Measurements from ENCODE around the gene MTFP1.
"Not testable (repeated sequence)": the region's sequence is repeated elsewhere in the genome, so short reads cannot be mapped to it uniquely, and the experiment has no call there.

Gene MTFP1

DNA sequence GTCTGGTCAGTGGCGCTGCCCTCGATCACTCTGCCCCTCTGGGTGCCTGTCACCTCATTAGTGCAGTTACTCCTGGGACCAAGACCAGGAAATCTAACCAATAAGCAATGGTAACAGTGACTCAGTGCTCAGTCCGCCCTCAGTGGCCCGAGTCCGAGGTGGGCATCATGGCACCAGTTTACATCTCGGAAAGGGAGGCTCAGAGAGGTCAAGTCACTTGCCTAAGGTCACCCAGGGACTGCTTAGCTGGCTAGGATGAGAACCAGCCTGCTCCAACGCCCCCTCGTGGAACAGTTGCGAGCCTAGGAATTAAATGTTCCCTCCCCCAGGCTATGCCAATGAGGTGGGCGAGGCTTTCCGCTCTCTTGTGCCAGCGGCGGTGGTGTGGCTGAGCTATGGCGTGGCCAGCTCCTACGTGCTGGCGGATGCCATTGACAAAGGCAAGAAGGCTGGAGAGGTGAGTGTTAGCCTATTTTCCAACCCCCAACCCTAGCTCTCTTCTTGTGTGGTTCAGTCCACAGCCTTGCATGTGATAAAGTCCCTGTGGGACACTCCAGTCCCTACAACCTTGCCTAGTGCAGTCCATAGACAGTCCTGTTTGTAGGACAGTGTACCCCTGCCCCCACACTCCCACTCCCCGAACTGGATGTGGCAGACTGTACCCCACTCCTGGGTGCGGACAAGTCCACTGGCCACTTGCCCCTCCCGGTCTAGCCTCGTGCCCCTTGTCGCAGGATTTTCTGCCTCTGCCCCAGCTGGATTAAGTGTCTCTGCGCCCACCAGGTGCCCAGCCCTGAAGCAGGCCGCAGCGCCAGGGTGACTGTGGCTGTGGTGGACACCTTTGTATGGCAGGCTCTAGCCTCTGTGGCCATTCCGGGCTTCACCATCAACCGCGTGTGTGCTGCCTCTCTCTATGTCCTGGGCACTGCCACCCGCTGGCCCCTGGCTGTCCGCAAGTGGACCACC, 1.1 kb downstream of the MTFP1 start:
- peak; percentile 74 for DNase-seq

DNA sequence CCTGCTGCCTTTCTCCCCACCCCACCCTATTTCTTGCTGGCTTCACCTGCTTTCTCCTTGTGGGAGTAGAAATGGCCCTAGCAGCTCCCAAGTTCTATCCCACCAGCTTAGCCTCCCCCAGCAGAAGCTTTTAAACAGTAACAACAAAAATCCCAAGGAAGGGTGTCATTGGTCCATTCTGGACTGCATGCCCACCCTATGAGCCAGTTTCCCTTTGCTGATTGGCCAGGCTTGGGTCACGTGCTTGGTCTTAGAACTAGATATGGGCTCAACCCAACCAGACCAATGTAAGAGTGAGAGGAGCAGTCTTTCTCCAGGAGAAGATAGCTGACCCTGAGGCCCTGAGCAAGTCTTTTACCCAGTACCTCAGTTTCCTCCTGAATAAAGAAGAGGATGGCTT, 2.3 kb downstream of the MTFP1 start:
- no peak for DNase-seq

DNA sequence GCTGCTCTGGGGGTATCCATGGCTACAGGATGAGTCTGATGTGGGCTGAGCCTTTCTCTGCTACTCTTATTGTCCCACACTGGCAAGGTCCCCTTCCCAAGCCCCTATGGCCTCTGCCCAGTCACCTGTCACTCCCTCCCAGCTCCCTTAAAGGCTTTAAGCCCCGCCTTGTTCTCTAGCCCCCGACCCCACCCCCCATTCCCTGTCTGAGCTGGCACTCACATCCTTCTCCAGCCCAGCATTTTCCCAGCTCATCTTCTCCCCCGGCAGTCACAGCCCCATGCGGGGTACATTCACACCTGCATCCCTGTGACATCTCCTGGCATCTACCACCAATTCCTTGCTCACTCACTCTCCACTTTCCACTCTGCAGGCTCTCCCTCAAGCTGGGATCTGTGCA, 4.3 kb downstream of the MTFP1 start:
- DNase-seq: no peak

DNA sequence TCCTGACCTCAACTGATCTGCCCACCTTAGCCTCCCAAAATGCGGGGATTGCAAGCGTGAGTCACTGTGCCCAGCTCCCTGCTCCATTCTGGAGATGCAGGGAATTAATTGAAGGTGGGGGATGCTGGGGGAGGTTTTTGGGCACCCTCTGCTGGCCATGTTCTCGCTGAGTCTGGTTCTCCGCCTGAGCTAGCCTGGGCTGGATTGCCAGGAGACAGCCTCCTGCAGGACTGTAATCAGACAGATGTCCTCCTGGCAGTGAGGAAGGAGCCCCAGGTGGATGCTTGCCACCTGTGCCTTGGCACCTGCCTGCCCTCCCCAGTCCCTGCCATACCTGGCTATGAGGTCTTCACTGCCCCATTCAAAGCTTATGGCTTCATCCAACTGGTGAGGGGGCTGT, 5.4 kb downstream of the MTFP1 start:
- no peak for DNase-seq

DNA sequence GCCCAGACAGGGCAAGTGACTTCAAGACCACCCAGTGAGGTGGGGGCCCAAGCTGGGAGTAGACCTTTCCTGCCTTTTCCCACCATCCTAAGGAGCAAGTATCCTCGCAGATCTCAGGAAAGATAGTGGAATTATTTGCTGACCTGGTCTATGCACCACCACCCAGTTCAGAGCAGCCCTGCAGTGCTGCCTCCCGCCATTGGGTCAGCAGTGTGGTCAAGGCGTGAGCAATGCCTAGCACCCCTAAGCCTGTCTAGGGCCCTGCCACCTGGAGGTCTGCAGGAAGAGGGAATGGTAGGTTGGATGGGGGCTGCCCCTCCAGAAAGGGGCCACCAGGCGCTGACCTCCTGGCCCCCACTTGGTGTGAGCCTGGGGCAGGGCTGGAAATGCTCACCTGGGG, 6.5 kb downstream of the MTFP1 start:
- DNase-seq: no peak

DNA sequence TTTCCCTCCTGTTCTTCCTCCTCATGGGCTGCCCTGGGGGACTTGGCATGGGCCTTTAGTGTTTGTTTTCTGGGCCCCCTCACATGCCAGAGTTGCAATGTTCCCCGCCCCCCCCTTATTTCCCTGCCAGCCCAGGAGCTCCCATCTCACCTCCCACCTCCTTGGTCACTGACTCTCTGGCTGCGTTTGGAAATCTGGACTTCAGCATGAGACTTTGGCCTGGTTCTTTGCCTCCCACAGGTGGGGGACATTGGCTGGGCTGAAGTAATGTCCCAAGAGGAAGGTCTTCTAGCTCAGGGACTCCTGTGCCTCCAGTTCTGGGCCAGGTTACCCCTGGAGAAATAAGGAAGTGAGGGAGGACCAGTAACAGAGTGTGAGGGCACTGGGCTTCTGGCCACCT, 7.0 kb downstream of the MTFP1 start:
- no peak for DNase-seq

DNA sequence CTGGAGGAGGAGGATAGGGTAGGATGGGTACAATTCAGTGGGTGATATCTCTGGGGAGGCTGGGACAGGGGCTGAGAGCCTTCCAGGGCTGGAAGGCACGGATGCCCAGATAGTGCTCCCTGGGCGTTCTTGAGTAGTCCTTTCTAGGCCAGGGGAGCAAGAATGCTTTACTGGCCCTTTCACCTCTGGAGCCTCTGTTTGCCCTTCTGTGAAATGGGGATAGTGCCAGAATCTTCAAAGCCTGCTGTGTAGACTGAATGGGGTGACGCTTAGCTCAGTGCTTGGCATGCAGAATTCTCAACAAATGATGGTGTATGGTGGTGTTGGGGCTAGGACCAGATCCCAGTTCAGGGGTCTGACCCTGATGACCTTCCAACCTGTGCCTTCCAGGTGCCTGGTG, 7.7 kb downstream of the MTFP1 start:
- no peak for DNase-seq

DNA sequence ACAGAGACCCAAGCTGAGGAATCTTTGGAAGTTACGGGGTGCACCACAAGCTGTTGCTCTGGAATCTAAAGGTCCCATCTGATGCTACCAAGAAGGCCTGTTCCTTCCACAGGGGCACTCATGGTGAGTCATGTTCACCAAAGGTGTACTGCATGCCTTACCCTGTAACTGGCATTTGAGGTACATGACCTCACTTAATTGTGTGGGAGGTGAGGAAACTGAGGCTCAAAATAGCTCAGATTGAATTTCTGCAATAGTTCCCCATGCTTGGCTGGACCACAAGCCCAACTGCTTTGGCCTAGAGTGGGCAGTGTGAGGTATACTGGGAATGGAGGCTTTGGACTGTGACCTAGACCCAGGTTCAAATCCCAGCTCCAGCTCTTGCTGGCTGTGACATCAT, 8.2 kb downstream of the MTFP1 start:
- DNase-seq: no peak

DNA sequence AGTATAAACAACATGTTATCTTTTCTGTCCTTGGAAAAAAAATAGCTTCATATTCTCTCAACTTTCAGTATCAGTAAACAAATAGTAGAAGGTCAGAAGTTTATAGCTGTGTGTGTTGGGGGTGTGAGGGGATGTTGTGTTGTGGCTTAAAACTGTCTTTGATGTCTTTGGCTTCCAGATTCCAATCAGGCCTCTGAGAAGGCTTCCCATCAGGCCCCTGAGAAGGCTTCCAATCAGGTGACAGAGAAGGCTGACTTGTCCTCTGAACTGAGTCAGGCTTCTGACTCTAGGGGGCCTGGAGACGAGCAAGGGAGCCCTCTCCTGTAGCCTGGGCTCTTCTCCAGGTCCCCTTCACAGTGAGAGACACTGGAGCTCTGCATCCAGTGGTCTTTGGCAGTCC, 9.3 kb downstream of the MTFP1 start:
- no peak for DNase-seq

DNA sequence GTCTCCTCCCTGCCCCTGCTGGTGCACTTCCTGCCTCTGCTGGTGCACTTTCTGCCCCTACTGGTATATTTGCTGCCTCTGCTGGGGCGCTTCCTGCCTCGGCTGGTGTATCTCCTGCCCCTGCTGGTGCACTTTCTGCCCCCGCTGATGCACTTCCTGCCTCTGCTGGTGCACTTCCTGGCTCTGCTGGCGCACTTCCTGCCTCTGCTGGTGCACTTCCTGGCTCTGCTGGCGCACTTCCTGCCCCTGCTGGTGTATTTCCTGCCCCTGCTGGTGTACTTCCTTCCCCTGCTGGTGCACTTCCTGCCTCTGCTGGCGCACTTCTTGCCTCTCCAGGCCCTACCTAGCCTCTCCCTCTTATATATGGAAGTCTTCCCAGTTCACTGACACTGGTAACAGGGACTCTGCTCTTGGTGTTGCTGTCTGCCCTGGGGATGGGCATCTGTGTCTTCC, 10.1 kb downstream of the MTFP1 start:
- DNase-seq: no peak

DNA sequence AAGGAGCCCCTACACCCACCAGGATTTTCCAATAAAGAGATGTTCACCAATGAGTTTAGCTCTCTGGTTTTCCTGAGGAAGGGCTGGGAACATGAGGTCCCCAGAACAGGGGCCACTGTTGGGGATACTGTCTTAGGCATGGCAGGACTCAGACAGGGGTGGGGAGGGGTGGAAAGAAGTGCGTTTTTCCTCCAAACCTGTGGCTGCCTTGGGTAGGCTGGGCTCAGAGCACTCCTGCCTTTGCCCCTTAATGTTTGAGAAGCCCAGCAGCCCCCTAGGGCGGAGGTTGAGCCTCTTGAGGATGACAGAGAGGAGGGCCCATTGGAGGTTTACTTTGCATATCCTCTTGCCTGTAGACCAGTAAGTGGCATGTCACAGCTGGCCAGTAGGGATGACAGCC, 10.6 kb downstream of the MTFP1 start:
- DNase-seq: no peak

DNA sequence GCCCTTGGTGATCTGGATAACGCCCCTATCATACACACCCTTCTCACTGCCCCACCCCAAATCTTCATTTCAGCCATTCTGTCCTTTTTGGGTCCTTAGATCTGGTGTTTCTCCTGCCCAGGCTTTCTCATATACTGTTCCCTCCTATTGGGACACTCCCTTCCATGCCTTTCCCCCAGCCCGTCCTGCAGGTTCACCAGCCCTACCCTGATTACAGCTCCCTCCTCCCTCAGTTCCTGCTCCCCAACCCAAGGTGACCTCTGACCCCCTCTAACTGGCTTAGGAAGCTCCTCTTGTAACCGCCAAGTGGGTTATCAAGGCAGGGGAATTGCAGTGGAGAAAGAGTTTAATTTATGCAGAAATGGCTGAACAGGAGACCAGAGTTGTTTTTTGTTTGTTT, 13.0 kb downstream of the MTFP1 start:
- no peak for DNase-seq

DNA sequence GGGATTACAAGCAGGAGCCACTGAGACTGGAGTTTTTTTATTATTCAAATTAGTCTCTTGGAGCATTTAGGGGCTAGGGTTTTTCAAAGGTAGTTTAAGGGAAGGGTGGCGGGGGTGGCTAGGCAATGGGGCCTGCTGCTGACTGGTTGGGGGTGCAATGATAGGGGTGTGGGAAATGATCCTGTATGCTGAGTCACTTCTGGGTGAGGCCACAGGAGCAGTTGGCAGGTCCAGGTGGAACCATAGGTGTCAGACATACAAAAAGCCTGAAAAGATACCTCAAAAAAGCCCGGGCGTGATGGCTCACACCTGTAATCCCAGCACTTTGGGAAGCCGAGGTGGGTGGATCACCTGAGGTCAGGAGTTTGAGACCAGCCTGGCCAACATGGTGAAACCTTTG, 13.7 kb downstream of the MTFP1 start:
- no peak for DNase-seq

DNA sequence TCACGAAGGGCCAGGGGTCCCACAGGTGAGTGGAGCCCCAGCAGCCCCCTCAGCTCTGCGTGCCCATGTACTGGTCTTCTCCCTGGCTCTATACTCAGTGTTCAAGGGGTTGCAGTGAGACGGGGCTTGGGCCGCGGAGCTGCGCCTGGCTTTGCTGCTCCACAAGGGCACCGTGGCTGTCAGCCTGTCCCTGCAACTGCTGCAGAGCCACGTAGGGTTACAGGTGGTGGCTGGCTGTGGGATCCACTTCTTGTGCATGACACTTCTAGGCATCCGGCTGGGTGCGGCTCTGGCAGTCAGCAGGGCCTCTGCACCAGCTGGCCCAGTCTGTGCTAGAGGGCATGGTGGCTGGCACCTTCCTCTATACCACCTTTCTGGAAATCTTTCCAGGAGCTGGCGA, 14.3 kb downstream of the MTFP1 start:
- no peak for DNase-seq

DNA sequence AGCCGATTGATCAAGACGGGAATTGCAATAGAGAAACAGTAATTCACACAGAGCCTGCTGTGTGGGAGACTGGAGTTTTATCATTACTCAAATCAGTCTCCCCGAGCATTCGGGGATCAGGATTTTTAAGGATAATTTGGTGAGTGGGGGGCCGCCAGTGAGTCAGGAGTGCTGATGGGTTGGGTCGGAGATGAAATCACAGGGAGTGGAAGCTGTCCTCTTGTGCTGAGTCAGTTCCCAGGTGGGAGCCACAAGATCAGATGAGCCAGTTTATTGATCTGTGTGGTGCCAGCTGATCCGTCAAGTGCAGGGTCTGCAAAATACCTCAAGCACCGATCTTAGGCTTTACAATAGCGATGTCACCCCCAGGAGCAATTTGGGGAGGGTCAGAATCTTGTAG, 15.5 kb downstream of the MTFP1 start:
- DNase-seq: no peak

DNA sequence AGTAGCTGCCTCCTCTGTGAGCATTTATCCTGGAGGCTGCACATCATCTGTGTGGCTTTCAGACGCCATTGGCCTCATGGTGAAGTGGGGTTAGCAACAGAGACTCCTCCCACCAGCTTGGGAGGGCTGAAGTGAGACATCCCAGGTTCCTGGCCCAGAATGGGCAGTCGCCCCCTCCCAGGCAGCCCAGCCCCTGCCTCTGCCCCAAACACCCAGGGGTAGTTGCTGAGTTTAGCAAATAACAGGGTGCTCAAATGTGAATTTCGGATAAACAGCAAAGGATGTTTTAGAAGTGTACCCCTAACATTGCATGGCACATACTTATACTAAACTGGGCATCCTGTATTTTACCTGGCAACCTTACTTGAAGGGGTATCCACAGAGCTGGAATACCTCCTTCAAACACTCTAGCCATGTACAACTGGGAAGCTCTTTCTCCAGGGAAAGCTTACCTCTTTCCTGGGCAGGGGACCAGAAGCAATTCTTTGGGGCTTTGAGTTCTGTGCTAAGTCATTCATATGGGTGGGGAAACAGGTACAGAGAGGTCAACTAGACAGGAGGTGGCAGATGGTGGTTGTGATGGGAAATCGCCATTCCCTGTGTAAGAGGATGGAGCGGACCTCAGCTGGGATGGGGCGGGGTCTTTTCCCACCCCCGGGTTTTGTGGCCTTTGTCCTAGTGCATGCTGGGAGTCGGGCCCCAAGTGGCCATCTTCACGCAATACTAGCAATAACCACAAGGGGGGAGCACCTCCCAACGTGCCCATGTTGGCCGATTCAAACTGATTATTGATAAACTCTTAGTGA, 19.3 kb downstream of the MTFP1 start:
- peak; percentile 49 for DNase-seq

DNA sequence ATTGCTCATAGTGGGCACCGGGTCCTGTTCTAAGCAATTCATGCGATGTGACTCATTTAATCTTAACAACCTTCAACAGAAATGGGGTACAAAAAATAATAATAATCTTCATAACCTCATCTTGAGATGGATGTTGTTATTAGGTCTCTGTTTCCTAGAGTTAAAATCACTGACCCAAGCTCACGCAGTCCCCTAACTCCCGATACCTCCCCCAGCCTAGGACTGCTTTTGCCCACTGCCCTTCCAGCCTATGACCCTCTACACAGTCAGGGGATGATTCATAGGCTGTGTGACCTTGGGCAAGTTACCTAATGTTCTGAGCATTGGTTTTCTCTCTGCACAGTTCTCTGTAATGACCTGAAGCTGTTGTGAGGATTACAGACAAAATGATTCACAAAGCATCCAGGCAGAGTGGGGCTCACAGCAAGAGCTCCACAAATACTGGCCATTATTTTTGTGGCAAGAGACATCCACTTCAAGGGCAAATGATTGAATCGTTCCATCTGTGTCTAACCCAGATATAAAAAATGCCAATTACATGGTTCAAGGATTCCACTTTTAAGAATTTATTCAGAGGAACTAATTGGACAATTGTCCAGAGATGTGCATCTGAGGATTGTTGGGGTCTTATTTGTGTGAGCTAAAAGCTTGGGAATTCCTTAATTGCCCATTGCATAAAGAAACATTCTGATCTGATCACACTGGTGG, 20.0 kb downstream of the MTFP1 start:
- DNase-seq: peak; percentile 60

DNA sequence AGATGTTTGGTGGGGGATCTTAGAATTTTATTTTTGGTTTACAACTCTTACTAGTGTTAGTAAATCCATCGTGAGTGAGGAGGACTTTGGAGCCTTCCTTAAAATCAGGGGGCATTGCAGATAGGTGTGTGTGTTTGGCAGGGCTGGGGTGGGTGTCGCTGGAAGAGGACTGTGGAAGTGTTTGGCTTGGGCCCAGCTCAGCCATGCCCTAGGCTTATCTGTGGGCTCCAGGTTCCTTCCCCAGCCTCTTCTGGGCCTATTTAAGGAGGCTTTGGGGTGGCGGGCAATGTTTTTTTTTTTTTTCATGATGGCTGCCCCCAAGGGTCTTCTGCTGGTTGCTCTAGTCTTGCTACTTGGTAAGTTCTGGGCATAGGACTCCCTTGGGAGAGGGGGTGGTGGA, 22.1 kb downstream of the MTFP1 start:
- no peak for DNase-seq

DNA sequence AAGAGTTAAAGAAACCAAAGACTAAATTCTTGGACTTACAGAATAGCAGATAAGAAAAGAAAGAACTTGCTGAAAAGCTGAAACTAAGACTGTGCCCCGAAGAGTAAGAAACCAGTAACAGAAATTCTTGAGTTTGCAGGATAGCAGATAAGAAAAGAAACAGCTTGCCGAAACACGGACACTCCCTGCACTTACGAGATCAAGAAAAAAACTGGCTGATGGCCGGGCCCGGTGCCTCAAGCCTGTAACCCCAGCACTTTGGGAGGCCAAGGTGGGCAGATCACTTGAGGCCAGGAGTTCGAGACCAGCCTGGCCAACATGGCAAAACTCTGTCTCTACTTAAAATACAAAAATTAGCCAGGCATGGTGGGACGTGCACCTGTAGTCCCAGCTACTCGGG, 25.9 kb downstream of the MTFP1 start:
- not testable (repeated sequence) for DNase-seq

DNA sequence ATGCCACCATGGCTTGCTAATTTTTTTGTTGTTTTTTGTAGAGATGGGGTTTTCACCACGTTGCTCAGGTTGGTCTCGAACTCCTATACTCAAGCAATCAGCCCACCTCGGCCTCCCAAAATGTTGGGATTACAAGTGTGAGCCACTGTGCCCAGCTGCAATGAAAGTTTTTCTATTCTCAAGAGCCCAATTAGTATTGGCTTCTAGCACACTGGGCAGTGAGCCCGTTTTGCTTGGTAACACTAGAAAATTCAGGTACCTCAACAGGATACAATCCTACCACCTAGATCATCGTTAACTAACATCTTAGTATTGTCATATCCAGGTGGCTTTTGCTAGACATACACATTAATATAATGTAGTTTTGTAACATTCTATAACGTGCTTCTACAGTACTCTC, 27.3 kb downstream of the MTFP1 start:
- no peak for DNase-seq

DNA sequence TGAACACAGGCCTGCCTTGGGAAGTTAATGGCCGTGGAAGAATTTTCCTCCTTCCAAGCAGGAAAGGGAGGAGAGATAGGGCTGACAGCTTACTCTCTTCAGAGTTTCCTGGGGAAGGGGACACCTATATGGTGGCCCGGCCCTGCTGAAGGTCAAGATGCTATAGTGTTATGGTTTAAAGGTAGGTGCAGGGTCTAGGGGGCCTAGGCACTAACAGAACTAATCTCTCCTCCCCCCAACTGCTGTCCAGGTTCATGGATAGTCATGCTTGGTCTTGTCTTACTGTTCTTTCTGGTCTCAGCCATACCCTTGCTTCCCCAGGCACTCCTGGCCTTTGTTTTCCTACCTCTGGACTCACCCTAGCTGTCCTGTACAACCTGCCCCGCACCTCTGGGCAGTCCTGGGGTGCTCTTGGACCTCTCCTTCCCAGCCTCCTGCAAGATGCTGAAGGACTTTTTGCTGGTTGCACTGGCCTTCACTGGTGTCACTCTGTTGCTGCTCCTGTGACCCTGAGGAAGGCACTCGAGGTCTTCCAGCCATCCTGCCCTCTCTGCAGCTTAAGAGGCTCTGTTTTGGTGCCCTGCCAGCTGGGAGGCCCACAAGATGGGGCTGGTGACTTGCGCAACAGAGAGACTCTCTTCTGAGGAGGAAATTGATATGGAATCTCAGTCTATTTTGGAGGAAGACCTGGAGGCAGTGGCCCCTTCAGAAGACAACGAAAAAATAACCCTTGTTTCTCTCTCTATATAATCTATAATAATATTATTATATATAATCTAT, 28.4 kb downstream of the MTFP1 start:
- DNase-seq: no peak

DNA sequence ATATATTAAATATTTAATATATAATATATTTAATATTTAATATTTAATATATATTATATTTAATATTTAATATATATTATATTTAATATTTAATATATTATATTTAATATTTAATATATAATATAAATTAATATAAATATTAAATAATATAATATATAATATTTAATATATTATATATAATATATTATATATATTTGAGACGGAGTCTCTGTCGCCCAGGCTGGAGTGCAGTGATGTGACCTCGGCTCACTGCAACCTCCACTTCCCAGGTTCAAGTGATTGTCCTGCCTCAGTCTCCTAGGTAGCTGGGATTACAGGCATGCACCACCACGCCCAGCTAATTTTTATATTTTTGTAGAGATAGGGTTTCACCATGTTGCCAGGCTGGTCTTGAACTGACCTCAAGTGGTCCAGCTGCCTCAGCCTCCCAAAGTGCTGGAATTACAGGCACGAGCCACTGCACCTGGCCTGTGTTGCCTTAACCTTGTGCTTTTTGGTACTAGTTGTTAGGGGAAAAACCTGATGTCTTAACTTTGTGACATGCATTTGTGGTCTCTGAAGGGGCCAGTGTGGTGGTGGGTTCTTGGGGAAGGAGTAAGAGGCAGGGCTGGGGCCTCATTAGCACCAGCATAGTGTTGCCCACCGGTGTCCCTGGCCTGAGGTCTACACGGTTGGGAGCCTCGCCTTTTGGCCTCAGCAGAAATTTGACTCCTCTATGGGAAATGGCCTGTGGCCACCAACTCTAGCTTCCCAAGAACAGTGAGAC, 29.7 kb downstream of the MTFP1 start:
- no peak for DNase-seq
